ENCODE results near the gene CDH16. TPM values are rescaled to one million over a fixed set of nuclear protein-coding genes. Genes with fewer than 3 reads are reported as not detected.

CDH16 gene
- total and polyA plus RNA-seq, 2 of the 13 experiments (the other 11 are each of a cell fraction or from before 2014, with no cell fraction given), result 2.7 to 3.9 TPM

GRCh38 chr16:66924527-66925321 lies 6.0 kb upstream of the CDH16 start:
- H2AFZ ChIP-seq (ENCODE audit: low read length), result no peak overlapping the region
- H3K79me2 ChIP-seq (ENCODE audit: insufficient read depth, low read length), result no peaks in the 10 kb centered on the region
- POLR2A ChIA-PET, result no interaction called here
- peak overlapping the region; percentile 40 to 73 (median 56); a peak in 4 of 6 replicates for H3K4me3 ChIP-seq (replicated peaks in 1 of 3; ENCODE audit: insufficient read depth in 1 of 3, low read depth in 2 of 3, low read length in 3 of 3)
- 61% methylated on average over 22 of the region's 72 CpGs for WGBS (ENCODE audit: low lambda C conversion rate)
- no peak for FAIRE-seq
- H3K36me3 ChIP-seq (replicated peaks in 1 of 2; ENCODE audit: control insufficient read depth in 1 of 2, insufficient read depth in 2 of 2, low read length in 2 of 2), result no peaks in the 10 kb centered on the region
- no peak overlapping the region for H3K27ac ChIP-seq (ENCODE audit: extremely low read length, insufficient read depth, low read length)
- H3K4me2 ChIP-seq (ENCODE audit: low read depth, low read length), result peak overlapping the region; percentile 77
- in situ Hi-C loops (cut with HindIII; ENCODE audit: extremely low pct_ligation_motif_present, low pct_unique_long_range_greater_than_20kb) (no loop called here), intact Hi-C loops (cut with micrococcal nuclease; ENCODE audit: unreplicated experiment) (loop anchor here (1.0 kb wide), 1 partner anchor 29 kb away; no protein-coding TSS in a partner anchor)
- peak; percentile 79 for ATAC-seq
- no peak overlapping the region; the same call in 1 of the 2 replicates for H3K9ac ChIP-seq (ENCODE audit: insufficient read depth, low read depth, low read length)
- BruUV-seq (replicated peaks), result no TSS peak
- CTCF ChIA-PET (ENCODE audit: low intra/inter-chr PET ratio, low total read pairs), result interaction anchor here (2.6 kb wide), 1 partner anchor 29 kb away, joined by 37 read pairs; no protein-coding TSS in a partner anchor
- no peak for DNase-seq (ENCODE audit: low spot score)
- no peaks in the 10 kb centered on the region for H4K20me1 ChIP-seq (ENCODE audit: insufficient read depth, low read length)
- H3K9me3 ChIP-seq (ENCODE audit: low read length), result no peaks in the 10 kb centered on the region
- peaks cover 5 to 22% of the 10 kb centered on the region in 2 experiments; a peak in 4 of 5 replicates for H3K27me3 ChIP-seq (ENCODE audit: control insufficient read depth in 1 of 2, insufficient read depth in 2 of 2, low read length in 2 of 2)
- H3K4me1 ChIP-seq (ENCODE audit: insufficient read depth, low read length), result peaks cover 44% of the 10 kb centered on the region
- TF ChIP-seq UBTF (CRISPR knock-in tag; IDR thresholded peaks at IDR 0.05) (peak; percentile 44; the same call in 1 of the 2 replicates), ZFP37 (CRISPR knock-in tag; IDR thresholded peaks at IDR 0.05; ENCODE audit: borderline replicate concordance) (no peak), CSRNP1 (CRISPR knock-in tag; IDR thresholded peaks at IDR 0.05) (peak; percentile 43; the same call in 1 of the 2 replicates), ZNF773 (CRISPR knock-in tag; IDR thresholded peaks at IDR 0.05; ENCODE audit: borderline replicate concordance) (peak; percentile 28; the same call in 1 of the 2 replicates), ZNF33B (CRISPR knock-in tag; IDR thresholded peaks at IDR 0.05) (no peak), ZNF501 (CRISPR knock-in tag; IDR thresholded peaks at IDR 0.05) (no peak), MLLT10 (CRISPR knock-in tag; IDR thresholded peaks at IDR 0.05) (no peak), ZSCAN21 (CRISPR knock-in tag; IDR thresholded peaks at IDR 0.05; ENCODE audit: borderline replicate concordance) (0 out of 2 replicates have a peak, but pooled peaks have one; percentile 40), NONO (IDR thresholded peaks at IDR 0.05) (no peak), NONO (CRISPR knock-in tag; conservative IDR thresholded peaks at IDR 0.05) (no peak; the same call in 1 of the 2 replicates), RAD21 (CRISPR knock-in tag; IDR thresholded peaks at IDR 0.05) (peak; percentile 95), SALL1 (CRISPR knock-in tag; IDR thresholded peaks at IDR 0.05) (peak; percentile 9; the same call in 1 of the 2 replicates), AGO2 (optimal IDR thresholded peaks at IDR 0.05; ENCODE audit: low read depth, low read length) (peak; percentile 36), SP4 (CRISPR knock-in tag; IDR thresholded peaks at IDR 0.05) (0 out of 2 replicates have a peak, but pooled peaks have one; percentile 48), DPF2 (CRISPR knock-in tag; IDR thresholded peaks at IDR 0.05; ENCODE audit: borderline replicate concordance, low read depth) (no peak), ATF1 (CRISPR knock-in tag; IDR thresholded peaks at IDR 0.05) (no peak), PATZ1 (CRISPR knock-in tag; IDR thresholded peaks at IDR 0.05) (peak; percentile 41; the same call in 1 of the 2 replicates)

Measured in HepG2 (cell line).